Astrocyte of the spinal cord (primary cell): Measurements from ENCODE around the gene MAGI1.

Experiments used
- DNase-seq: peaks from one replicate; pipeline ENCODE4 v3.0.0; 2011; ENCODE audit warnings: low read depth, low spot score
- H3K4me3 ChIP-seq: 2 replicates; pipeline ENCODE4 v1.5.1; 2011; ENCODE audit warnings: low read depth, mild to moderate bottlenecking, low read length, moderate library complexity
- in situ Hi-C: cut with HindIII; loops from 2 replicates; pipeline ENCODE4 v1.10.0; 2017; ENCODE audit warnings: low sequenced_read_pairs
- TF ChIP-seq, protein P1 (sequence below): IDR thresholded peaks from 2 replicates; pipeline ENCODE4 v1.5.1; 2012; ENCODE audit warnings: low read depth, mild to moderate bottlenecking, low read length, inconsistent platforms

Gene MAGI1

DNA sequence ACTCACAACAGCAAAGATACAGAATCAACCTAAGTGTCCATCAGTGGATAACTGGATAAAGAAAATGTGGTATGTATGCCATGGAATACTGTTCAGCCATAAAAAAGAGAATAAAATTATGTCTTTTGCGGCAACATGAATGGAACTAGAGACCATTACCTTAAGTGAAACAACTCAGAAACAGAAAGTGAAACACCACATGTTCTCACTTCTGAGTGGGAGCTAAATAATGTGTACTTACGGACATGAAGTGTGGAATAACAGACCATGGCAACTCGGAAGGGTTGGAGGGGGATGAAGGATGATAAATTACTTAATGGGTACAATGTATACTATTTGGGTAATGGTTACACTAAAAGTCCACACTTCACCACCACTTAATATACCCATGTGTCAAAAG lies 600.6 kb downstream of the MAGI1 start:
- no peak for DNase-seq
- TF ChIP-seq, protein P1, sequence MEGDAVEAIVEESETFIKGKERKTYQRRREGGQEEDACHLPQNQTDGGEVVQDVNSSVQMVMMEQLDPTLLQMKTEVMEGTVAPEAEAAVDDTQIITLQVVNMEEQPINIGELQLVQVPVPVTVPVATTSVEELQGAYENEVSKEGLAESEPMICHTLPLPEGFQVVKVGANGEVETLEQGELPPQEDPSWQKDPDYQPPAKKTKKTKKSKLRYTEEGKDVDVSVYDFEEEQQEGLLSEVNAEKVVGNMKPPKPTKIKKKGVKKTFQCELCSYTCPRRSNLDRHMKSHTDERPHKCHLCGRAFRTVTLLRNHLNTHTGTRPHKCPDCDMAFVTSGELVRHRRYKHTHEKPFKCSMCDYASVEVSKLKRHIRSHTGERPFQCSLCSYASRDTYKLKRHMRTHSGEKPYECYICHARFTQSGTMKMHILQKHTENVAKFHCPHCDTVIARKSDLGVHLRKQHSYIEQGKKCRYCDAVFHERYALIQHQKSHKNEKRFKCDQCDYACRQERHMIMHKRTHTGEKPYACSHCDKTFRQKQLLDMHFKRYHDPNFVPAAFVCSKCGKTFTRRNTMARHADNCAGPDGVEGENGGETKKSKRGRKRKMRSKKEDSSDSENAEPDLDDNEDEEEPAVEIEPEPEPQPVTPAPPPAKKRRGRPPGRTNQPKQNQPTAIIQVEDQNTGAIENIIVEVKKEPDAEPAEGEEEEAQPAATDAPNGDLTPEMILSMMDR: no peak
- H3K4me3 ChIP-seq: no peak overlapping the region
- in situ Hi-C loops: no loop called here

DNA sequence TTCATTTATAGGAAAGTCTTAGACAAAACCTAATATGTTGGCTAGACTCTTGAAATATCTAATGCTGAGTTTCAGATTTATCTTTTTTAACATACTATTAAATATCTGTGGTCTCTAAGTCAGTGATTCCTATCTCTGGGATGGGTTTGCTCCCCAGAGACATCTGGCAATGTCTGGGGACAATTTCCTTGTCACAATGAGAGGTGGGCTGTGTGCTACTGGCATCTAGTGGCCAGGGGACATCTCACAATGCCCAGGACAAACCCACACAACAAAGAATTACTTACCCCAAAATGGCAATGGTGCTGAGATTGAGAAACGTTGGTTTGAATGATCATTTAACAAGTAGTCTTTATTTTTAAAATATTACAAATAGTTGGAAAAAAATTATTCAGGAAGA lies 602.1 kb downstream of the MAGI1 start:
- DNase-seq: peak; percentile 6
- in situ Hi-C loops: no loop called here
- TF ChIP-seq, protein P1: peak; percentile 50
- H3K4me3 ChIP-seq: no peak overlapping the region

DNA sequence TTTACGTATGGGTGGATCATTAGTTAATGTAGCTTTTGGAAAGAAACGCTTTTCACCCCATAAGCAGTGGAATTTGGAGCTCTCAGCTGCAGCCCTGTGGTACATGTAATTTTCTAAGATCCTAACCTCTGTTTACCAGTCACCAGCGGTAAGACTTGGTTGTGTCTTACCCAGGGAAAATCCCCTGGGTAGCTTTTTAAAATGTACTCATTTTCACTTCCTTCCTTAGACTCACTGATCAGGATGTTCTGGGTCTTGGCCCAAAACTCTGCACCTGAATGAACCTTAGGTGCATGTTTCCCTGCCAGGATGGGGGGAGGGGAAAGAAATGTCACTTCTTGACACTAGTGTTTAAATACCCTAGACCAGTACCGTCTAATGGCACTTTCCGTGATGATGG lies 605.2 kb downstream of the MAGI1 start:
- H3K4me3 ChIP-seq: no peak overlapping the region
- in situ Hi-C loops: no loop called here
- TF ChIP-seq, protein P1: no peak
- no peak for DNase-seq

GRCh38 chr3:65432388-65433003 lies 606.2 kb downstream of the MAGI1 start:
- in situ Hi-C loops: no loop called here

GRCh38 chr3:65425880-65426279 lies 612.8 kb downstream of the MAGI1 start:
- TF ChIP-seq, protein P1: peak; percentile 57
- H3K4me3 ChIP-seq: no peak overlapping the region
- DNase-seq: peak; percentile 26
- in situ Hi-C loops: no loop called here

More at GRCh38 chr3:65432388-65433003, 606.2 kb downstream of the MAGI1 start:
- H3K4me3 ChIP-seq: no peak overlapping the region
- TF ChIP-seq, protein P1: no peak
- DNase-seq: no peak

GRCh38 chr3:65422154-65422553 lies 616.6 kb downstream of the MAGI1 start:
- H3K4me3 ChIP-seq: no peak overlapping the region
- in situ Hi-C loops: no loop called here
- TF ChIP-seq, protein P1: no peak
- no peak for DNase-seq
